Fibroblast of gingiva (primary cell): ENCODE results near the gene GCFC2.

Experiments
- DNase-seq: peaks from one replicate; pipeline ENCODE4 v3.0.0-alpha.2; 2011; ENCODE audit warnings: low read depth

GCFC2 gene

DNA sequence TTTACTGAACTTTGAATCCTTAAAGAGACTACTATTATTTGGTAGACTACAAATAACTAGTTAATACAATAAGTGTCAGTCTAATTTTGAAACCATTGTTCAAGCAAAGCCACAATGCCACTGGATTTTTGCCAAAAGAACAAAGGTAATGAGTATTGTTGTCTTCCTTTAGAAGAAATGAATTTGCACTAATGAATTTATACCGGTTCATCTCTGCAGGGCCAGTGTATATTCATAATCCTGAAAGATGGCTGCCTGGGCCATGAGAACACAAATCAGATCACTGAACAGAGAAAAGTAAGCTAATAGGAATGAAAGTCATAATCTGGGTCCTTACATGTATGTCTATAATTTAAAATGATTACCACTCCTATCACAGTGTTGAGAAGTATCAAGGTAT lies 31.2 kb downstream of the GCFC2 start:
- no peak for DNase-seq

DNA sequence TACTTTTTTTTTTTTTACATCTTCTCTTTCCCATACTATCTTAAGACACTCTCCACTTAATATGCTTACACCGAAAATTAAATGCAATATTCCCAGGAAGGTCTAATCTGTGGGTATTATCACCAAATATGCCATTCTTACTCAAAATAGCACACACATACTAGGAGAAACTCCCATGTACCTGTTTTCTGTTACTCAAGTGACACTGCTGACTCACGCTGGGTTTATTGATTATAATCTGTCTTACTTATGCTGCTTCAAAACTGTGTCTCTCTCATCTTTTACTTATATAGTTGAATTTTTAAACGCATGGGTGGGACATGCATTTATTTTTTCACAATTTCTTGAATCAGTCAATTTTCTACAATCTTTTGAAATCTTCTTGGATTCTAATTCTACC lies 34.3 kb downstream of the GCFC2 start:
- DNase-seq, result no peak

DNA sequence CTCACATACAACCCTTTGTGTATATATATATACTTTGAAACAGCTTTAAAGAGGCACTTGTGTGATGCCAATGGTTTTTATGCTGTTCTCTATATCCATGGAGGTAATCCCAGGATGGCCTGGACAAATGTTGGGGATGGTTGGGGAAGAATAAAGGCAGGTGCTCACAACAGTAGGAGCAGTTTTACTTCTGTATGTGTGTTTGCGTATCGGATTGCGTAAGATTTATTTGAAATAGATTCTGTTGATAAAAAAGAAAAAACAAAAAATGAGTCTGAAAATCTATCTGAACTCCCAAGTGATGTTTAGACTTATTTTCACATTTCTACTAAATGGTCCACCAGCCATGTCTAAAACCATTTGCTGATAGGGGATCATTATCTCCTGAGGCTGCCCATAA lies 34.8 kb downstream of the GCFC2 start:
- no peak for DNase-seq

DNA sequence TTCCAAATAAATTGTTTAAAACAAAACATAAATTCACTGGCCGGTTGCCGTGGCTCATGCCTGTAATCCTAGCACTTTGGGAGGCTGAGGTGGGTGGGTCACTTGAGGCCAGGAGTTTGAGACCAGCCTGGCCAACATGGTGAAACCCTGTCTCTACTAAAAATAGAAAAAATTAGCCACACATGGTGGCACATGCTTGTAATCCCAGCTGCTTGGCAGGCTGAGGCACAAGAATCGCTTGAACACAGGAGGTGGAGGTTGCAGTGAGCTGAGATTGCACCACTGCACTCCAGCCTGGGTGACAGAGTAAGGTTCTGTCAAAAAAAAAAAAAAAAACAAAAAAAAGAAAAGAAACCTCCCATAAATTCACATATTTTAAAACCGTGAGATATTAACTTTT lies 35.3 kb downstream of the GCFC2 start:
- peak; percentile 81 for DNase-seq

DNA sequence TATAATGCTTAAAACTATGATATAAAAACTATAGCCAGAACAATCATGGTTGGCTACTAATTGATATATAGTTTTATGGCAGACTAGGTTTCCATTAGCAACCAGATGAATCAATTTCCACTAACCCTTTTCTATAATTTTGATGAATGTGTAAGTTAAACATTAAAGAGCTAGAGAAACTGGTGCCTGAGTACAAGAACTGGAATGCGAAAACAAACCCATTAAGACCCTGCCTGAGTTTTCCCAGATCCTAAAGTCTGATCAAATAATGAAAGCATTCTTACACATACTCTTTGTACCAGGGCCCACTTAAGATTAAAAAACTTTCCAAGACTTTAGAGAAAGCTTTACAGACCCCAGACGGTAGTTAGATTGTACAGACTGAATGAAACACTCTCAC lies 42.8 kb downstream of the GCFC2 start:
- no peak for DNase-seq

DNA sequence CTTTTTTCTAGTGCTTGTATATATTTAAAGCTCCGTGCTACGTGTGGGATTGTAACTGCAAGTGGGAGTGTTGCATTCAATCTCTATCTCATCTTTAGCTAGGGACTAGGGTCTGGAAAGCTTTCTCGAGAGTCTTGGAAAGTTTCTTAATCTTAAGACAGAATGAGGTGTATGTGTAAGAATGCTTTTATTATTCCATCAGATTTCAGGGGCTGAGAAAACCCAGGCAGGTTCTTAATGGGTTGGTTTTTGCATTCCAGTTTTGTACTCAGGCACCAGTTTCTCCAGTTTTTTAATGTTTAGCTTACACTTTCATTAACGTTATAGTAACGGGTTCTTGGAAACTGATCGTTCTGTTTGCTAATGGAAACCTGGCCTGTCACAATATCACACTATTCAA lies 43.8 kb downstream of the GCFC2 start:
- no peak for DNase-seq

DNA sequence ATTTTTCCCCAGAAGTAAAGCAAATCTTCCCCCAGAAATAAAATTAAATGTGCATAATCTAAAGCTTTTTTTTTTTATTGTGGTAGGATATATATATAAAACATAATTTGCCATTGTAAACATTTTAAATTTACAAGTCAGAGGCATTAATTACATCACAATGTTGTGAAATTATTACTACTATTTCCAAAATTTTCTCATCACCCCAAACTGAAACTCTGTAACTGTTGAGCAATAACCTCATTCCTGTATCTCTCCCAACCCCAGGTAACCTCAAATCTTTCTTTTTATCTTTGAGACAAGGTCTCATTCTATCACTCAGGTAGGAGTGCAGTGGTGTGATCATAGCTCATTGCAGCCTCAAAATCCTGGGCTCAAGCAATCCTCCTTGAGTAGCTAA lies 52.9 kb downstream of the GCFC2 start:
- DNase-seq, result no peak

DNA sequence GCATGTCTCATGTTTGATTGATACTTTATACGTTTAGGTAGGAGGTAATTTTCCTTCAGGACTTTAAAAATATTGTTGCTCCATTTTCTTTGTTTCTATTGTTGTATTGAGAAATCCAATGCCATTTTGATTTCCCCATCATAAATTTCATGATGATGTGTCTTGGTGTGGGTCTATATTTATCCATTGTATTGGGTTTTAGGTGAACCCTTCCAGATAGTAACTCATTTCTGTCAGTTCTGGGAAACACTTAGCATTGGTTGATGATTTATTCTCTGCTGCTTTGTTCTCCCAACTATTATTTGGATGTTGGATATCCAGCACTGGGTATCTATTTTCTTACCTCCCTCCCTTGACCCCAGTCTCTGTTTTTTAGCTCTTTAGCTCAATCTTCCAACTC lies 54.2 kb downstream of the GCFC2 start:
- no peak for DNase-seq

DNA sequence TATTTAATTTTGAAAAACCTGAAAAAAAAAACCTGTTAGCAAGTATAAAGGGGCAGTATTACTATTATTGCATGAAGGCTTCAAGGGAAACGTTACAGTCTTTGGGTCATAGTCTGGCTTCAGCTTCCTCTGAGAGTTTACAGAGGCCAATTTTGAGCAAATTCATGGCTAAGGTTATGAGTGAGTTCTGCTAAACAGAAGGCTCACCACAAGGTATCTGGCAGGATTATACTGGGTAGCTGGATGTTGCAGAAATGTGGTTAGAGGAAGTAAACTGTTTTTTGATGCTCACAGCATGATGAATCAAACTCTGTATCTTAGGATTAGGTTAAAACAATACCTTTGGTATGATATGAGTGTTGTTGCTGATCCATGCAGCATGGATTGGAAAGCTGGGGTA lies 54.9 kb downstream of the GCFC2 start:
- no peak for DNase-seq

DNA sequence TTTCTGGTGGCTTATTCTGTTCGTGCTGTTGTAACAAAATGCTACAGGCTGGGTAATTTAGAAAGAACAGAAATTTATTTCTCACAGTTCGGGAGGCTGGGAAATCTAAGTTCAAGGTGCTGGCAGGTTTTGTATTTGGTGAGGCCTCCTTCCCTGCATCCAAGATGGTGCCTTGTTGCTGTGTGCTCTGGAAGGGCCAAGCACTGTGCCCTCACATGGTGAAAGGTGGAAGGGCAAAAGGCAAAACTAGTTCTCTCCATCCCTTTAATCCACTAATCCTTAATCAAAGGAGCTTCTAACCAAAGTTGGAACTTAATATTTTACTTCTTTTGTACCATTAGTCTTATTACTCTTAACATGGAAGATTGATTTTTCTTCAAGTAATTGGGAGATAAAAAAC lies 56.7 kb downstream of the GCFC2 start:
- no peak for DNase-seq

DNA sequence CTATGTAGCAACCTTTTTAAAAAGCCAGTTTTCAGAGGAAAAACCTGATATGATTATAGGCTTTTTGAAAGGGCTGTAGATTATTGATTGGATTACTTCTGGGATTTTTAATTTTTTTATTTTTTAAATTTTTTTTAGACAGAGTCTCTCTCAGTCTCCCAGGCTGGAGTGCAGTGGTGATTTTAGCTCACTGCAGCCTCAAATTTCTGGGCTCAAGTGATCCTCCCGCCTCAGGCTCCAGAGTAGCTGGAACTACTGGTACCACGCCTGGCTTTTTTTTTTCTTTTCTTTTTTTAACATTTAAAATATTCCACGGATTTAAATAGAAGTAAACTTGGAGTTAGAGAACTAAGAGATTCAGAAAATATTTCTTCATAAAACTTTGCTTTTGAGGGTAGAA lies 62.9 kb downstream of the GCFC2 start:
- no peak for DNase-seq

DNA sequence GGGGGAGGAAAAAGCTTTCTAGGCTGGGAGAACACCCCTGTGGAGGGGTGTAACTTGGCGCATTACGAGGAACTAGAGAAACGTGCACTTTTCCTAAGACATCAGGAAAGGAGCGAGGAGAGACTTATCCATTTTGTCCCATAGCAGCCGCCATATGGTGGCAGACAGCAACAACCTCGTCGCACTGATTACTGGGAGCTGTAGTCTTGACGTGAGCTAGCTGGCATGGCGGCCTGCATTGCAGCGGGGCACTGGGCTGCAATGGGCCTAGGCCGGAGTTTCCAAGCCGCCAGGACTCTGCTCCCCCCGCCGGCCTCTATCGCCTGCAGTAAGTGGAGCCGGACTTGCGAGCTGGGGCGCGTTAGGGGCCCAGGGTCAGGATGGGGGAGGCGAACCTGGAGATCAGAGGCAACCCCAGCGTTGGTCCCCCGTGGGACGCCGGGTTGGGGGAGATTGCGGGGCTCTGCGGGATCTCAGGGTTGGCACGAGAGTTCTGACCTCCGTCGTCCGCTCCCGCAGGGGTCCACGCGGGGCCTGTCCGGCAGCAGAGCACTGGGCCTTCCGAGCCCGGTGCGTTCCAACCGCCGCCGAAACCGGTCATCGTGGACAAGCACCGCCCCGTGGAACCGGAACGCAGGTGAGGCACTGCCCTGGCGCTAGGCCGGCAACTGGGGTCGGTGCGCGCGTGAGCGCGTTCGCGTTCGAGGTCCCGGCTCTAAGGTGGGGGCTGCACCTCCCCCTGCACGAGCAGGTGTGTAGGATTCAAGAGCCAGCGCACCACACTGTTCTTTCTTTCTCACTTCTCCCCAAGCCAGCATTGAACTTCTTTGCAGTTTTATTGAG lies 63.9 kb downstream of the GCFC2 start, which contains the start of gene MRPL19:
Gene MRPL19 (plus strand): TSS at position 201 of the 843 bp plus-strand sequence. CDS start 25 bp downstream, at position 226.
- peak; percentile 91 for DNase-seq

DNA sequence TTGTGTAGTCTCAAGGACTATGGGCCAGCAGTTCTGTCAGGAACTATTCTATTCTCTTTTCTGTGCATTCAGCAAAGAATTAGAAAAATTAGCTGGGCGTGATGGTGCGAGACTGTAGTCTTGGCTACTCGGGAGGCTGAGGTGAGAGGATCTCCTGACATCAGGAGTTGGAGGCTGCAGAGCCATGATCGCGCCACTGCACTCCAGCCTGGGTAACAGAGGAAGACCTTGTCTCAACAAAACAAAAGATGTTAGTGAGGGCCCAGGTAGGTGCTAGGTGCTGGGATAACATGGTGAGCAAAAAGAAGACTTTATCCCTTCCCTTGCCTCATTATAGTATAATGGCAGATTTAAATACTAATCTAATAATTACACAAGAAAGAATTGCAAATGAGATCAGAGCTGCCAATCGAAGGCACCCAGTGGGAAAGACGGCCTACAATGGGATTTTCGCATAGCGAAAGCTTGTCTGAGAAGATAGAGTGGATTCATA lies 64.6 kb downstream of the GCFC2 start:
- DNase-seq, result no peak

DNA sequence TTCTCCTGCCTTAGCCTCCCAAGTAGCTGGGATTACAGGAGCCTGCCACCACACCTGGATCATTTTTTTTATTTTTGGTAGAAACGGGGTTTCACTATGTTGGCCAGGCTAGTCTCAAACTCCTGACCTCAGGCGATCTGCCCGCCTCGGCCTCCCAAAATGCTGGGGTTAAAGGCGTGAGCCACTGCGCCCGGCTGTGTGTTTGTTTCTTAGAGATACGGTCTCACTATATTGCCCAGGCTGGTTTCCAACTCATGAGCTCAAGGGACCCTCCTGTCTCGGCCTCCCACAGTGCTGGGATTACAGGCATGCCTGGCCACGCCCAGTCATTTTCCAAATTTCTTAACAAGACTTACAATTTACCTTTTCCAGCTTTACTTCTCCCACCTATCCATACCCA lies 65.1 kb downstream of the GCFC2 start:
- no peak for DNase-seq

DNA sequence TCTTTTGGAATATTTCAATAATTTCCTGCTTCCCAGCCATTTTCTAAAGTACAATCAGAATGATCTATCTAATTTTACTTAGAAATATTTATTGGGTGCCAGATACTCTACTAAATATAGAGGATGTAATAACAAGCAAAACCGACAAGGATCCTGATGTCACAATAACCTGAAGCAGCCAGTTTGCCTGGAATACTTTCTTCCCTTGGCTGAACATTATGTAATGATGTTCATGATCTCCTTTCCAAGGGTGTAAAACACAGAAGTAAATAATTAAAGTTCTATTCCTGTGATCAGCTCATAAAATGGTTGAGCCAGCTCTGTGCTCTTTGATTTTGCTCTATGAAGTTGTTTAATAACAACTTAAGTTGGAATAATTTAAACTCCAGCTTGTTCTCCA lies 66.7 kb downstream of the GCFC2 start:
- no peak for DNase-seq

DNA sequence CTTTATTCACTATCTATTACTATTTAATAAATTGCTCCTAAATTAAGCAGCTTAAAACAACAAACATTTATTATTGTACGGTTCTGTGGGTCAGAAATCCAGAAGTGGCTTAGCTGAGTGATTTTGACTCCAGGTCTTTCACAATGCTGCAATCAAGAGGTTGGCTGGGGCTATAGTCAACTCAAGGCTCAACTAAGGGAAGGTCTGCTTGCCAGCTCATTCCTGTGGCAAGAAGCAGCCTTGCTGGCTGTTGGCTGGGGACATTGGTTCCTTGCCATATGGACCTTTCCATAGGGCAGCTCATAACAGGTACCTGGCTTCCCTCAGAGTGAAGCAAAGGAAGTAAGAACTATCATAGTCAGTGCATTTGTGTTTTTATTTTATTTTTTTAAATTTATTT lies 69.1 kb downstream of the GCFC2 start:
- peak; percentile 59 for DNase-seq

DNA sequence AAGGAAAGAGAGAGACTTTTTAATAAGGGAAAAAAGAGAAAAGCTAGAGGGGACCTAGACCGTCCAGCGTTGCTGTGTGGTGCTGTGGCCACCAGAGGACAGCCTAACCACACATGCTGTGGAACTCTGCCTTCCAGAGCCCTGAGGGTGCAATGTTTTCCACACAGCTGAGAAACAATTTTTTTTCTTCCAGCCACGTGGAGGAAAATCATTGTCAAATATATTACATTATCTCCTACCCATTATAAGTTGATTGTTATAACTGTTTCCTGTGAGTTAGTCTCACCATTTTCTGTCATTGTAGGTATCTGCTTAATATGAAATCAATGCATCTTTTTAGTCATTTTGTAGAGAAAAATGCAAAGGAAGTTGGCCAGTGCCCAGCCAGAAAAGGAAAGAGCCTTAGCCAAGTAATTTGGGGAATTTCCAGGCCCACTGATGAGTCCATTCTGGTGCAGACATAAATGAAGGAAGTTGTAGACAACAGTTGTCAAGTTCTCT lies 70.0 kb downstream of the GCFC2 start:
- DNase-seq, result peak; percentile 67

DNA sequence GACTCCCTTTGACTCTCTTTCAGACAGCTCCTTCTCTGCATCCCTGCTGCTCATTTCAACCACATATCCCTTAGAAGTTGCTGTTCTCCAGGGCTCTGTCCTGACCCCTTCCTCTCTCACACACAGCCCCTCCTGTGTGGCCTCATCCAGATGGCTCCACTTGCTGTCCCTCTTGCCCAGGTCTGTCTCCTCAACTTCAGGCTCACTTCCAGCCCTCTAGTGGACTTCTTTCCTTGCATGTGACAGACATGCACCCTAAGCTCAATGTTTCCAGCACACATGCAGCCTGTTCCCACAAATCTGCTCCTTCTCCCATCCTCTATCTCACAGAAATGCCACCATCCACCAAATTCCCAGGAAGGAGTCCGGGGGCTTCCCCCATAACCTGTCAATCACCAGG lies 73.1 kb downstream of the GCFC2 start:
- no peak for DNase-seq

DNA sequence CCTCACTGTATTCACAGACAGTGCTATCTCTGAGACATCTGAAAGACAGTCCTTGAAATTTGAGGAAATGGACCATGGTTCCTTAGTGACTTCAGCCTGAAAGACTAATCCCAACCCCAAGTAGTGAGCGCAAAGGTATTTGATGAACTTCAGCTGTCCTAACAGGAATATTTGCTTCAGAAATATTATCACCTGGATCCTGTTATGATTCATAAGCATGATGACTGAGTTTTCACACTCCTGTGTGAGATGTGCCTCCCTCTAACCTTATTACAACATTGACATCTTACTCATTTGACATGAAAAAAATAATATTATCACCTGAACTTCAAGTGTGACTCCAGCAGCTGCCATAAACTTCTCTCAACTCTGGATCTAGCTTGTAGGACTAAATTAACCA lies 75.8 kb downstream of the GCFC2 start:
- no peak for DNase-seq

DNA sequence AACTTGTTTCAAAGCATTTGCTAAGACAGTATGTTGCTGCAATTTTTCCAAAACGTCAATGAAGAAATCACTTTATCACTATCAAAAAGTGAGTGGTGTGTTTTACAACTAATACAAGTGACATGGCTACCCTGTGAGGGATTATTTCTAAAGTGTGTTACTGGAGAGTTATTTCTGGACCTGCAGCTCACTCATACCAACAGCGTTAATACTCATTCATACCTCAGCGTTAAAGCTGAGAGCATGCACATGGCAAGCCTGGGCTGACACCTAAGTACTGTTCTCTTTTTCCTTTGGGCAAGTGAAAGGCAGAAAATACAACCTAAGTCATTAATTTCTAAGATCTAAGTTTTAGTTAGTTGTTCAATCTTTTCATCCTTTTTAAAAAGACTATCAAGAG lies 77.1 kb downstream of the GCFC2 start:
- no peak for DNase-seq

DNA sequence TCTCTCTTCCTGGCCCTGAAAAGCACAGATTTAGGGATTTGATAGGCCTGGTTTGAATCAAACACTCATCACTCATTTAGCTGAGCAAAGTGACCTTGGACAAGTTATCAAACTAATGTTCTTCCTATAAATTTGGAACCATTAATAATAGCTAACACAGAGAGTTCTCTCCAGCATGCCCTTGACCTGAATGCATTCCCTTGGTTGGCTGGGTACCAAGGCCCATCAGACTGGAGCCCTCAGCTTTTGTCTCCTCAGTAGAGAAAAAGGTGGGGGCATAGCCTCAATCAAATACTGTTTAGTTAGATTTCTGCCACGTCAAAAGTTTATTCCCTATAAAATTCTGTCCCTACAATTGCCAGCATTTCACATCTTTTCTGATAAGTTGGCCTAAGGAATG lies 77.9 kb downstream of the GCFC2 start:
- no peak for DNase-seq

DNA sequence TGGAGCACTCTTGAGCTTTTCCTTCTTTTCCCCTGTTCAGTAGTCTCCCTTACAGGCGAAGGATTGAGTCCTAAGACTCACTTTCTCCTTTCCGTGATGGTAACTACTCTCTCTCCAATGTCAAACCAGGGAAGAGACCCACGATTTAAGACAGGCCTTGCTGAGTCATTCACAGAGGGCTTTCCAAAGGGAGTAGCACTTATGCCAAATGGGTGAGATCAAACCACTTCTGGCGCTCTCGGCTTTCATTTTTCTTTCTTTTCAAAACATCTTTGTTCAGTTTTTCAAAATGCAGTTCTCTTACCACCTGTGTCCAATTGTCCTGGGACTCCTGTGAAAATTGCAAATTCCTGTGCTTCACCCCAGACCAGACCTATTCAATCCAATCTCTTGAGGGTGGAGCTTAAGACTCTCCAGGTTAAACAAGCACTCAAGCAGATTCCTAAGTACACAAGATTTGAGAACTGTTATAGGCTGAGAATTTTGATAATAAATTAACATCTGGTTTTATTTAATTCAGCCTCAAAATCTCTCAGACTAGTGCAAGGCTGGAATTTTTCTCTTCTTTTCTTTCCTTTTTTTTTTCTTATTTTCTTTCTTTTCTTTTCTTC lies 78.5 kb downstream of the GCFC2 start:
- DNase-seq, result peak; percentile 68

DNA sequence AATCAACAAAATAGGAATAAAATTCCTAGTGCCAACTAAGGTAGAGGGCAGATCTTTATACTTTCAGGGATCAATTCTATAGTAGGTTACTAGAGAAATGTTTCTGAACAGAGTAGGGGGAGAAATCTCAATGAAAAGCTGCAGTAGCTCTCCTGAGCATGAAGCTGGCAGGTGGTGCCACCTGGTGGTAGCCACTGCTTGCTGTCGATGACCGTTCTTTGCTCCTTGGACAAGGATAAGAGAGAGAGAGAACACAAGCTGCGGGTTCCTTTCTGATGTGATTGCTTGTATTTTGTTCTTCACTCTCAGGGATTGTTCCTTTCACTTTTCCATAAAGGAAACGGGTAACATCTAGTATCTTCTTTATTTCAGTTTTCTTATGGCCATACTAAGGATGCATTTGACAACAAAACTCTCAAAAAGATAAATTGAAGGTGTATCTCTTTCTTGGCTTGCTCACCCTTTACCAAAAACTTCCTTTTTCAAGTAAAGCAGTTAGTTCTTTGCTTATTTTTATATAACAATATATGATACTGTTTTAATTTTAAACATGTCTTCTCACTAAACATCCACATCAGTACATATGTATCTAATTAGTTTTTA lies 82.7 kb downstream of the GCFC2 start:
- peak; percentile 68 for DNase-seq
